GM23248 (cell line): Measurements from ENCODE around the gene TSHZ2.

ENCODE experiments used
- EZH2 ChIP-seq: fragments of 200-600 bp; sonication (generic); IDR thresholded peaks from 2 replicates; pipeline ENCODE4 v1.6.1; 2018; ENCODE audit warnings: antibody characterized with exemption, mild to moderate bottlenecking; ENCODE audit not compliant: insufficient read depth, poor library complexity, severe bottlenecking
- EZH2phosphoT487 ChIP-seq: fragments of 200-600 bp; sonication (generic); IDR thresholded peaks from 2 replicates; pipeline ENCODE4 v1.6.1; 2018; ENCODE audit warnings: antibody characterized with exemption, moderate library complexity, mild to moderate bottlenecking, low read depth; ENCODE audit not compliant: insufficient read depth

GRCh38 chr20:53263554-53264438, 291.6 kb downstream of the TSHZ2 start:
- TF ChIP-seq EZH2 (no peak), EZH2phosphoT487 (no peak)
